CD14-positive monocyte (primary cell): Measurements from ENCODE around the gene ARHGEF10L. TPM values are rescaled to one million over a fixed set of nuclear protein-coding genes. Genes with fewer than 3 reads are reported as not detected.

ENCODE experiments used
- DNase-seq, 3 donors: peaks; one replicate each; pipeline ENCODE4 v3.0.0-alpha.2; 2011 to 2022
- H2AFZ ChIP-seq: 2 replicates; pipeline ENCODE4 v1.6.0; 2012; ENCODE audit warnings: mild to moderate bottlenecking, low read depth, low read length, inconsistent platforms; ENCODE audit not compliant: insufficient read depth, poor library complexity, severe bottlenecking
- H3K27ac ChIP-seq, 2 donors: 1 replicate in 1 of 2; 2 replicates in 1 of 2; pipeline ENCODE4 v1.5.1; 2012 to 2013; ENCODE audit warnings: low read length in 2 of 2, control low read depth in 1 of 2, inconsistent platforms in 1 of 2, low read depth in 1 of 2, mild to moderate bottlenecking in 1 of 2
- H3K27me3 ChIP-seq, 2 donors: one replicate each; pipeline versions ENCODE4 v1.6.0 to v1.6.1; 2011 to 2013; ENCODE audit warnings: low read length in 2 of 2; ENCODE audit not compliant: control insufficient read depth in 2 of 2, insufficient read depth in 2 of 2
- H3K36me3 ChIP-seq, 2 donors: replicated peaks in 1 of 2; 1 replicate in 1 of 2; 2 replicates in 1 of 2; pipeline versions ENCODE4 v1.5.1 to v1.6.1; 2012 to 2013; ENCODE audit warnings: low read length in 2 of 2, control low read depth in 1 of 2, inconsistent platforms in 1 of 2, mild to moderate bottlenecking in 1 of 2; ENCODE audit not compliant: insufficient read depth in 2 of 2, control insufficient read depth in 1 of 2
- H3K4me1 ChIP-seq, 2 donors: 1 replicate in 1 of 2; 2 replicates in 1 of 2; pipeline versions ENCODE4 v1.5.1 to v1.6.1; 2012 to 2013; ENCODE audit warnings: low read length in 2 of 2, control low read depth in 1 of 2, inconsistent platforms in 1 of 2, mild to moderate bottlenecking in 1 of 2, moderate library complexity in 1 of 2; ENCODE audit not compliant: insufficient read depth in 2 of 2, control insufficient read depth in 1 of 2
- H3K4me2 ChIP-seq: replicated peaks from 2 replicates; pipeline ENCODE3; 2012; ENCODE audit warnings: low read length, moderate library complexity, mild to moderate bottlenecking; ENCODE audit not compliant: poor library complexity, severe bottlenecking; ENCODE audit errors: extremely low read depth
- H3K4me3 ChIP-seq, 3 experiments: fragments of 200-600 bp in 1 of 3; sonication (generic) in 1 of 3; replicated peaks in 1 of 3; 1 replicate in 2 of 3; 2 replicates in 1 of 3; pipeline ENCODE4 v1.5.1; 2011 to 2013; ENCODE audit warnings: low read length in 3 of 3, mild to moderate bottlenecking in 3 of 3, control low read depth in 2 of 3, low read depth in 2 of 3, inconsistent platforms in 1 of 3, moderate library complexity in 1 of 3
- H3K79me2 ChIP-seq: 2 replicates; pipeline ENCODE4 v1.6.0; 2012; ENCODE audit warnings: mild to moderate bottlenecking, control low read depth, inconsistent platforms, low read length, moderate library complexity; ENCODE audit not compliant: insufficient read depth
- H3K9ac ChIP-seq: 2 replicates; pipeline ENCODE4 v1.6.0; 2017; ENCODE audit warnings: low read length, mild to moderate bottlenecking; ENCODE audit not compliant: insufficient read depth, poor library complexity, severe bottlenecking
- H3K9me3 ChIP-seq, 2 donors: replicated peaks in 1 of 2; 1 replicate in 1 of 2; 2 replicates in 1 of 2; pipeline versions ENCODE4 v1.5.1 to v1.6.1; 2012 to 2013; ENCODE audit warnings: low read length in 2 of 2, control low read depth in 1 of 2; ENCODE audit not compliant: control insufficient read depth in 1 of 2, insufficient read depth in 1 of 2
- H4K20me1 ChIP-seq: 2 replicates; pipeline ENCODE4 v1.6.0; 2012; ENCODE audit warnings: mild to moderate bottlenecking, low read length, control low read depth, moderate library complexity; ENCODE audit not compliant: insufficient read depth
- H3K27ac Mint-ChIP-seq, 7 donors: one replicate each; pipeline ENCODE4 v1.8.0; 2020; ENCODE audit warnings: mild to moderate bottlenecking in 7 of 7, mixed read lengths in 7 of 7, moderate library complexity in 6 of 7, inconsistent platforms in 2 of 7
- H3K27me3 Mint-ChIP-seq, 3 donors: one replicate each; pipeline ENCODE4 v1.8.0; 2021 to 2022; ENCODE audit warnings: low read depth in 3 of 3, mild to moderate bottlenecking in 3 of 3, mixed read lengths in 3 of 3, moderate library complexity in 3 of 3, inconsistent platforms in 1 of 3
- H3K36me3 Mint-ChIP-seq, 2 donors: one replicate each; pipeline ENCODE4 v1.8.0; 2020; ENCODE audit warnings: mixed read lengths in 2 of 2, inconsistent platforms in 1 of 2, mild to moderate bottlenecking in 1 of 2
- H3K4me1 Mint-ChIP-seq: one replicate; pipeline ENCODE4 v1.8.0; 2020; ENCODE audit warnings: mild to moderate bottlenecking, mixed read lengths
- H3K4me3 Mint-ChIP-seq, 2 donors: one replicate each; pipeline ENCODE4 v1.8.0; 2020; ENCODE audit warnings: mild to moderate bottlenecking in 2 of 2, mixed read lengths in 2 of 2, moderate library complexity in 1 of 2
- H3K9me3 Mint-ChIP-seq, 7 donors: one replicate each; pipeline ENCODE4 v1.8.0; 2020 to 2022; ENCODE audit warnings: mixed read lengths in 7 of 7, mild to moderate bottlenecking in 6 of 7, moderate library complexity in 6 of 7, inconsistent platforms in 2 of 7
- CTCF ChIP-seq: fragments of 200-600 bp; IDR thresholded peaks from one replicate; pipeline ENCODE4 v1.8.0; 2022; ENCODE audit warnings: antibody characterized with exemption, mild to moderate bottlenecking
- WGBS: methylation state at CpG from one replicate; pipeline ENCODE4 v1.1.5; 2013; ENCODE audit warnings: missing lambda C conversion rate; ENCODE audit not compliant: insufficient coverage; 5-methylcytosine and 5-hydroxymethylcytosine counted together
- intact Hi-C, 2 donors: fragments of 100-400 bp; cut with micrococcal nuclease; formaldehyde crosslinking; loops; one replicate each; pipeline versions ENCODE4 v1.15.0 to v1.15.1; 2023
- polyA plus RNA-seq, 3 donors: library from polyadenylated mRNA; depleted of rRNA in 1 of 3; unstranded in 2 of 3; stranded (reverse) in 1 of 3; fragments of 300-500 nt in 2 of 3; fragments of >200 nt in 1 of 3; fragmentation: Illumina TruSeq in 2 of 3; gene quantifications; 1 replicate in 2 of 3; 2 replicates in 1 of 3; pipeline ENCODE4 v1.2.3, GENCODE V29; 2012 to 2021

Gene ARHGEF10L
- polyA plus RNA-seq, 3 donors = 20.7 to 95.7 (median 23.7) TPM

- Mint-ChIP-seq H3K36me3 (no peaks in the 10 kb centered on the region), H3K27me3 (peaks cover 4 to 18% (median 7%) of the 10 kb centered on the region in 3 donors), H3K27ac (no peak overlapping the region), H3K4me1 (no peaks in the 10 kb centered on the region), H3K9me3 (peaks cover 9 to 20% (median 13%) of the 10 kb centered on the region in 7 donors), H3K4me3 (no peak overlapping the region)
- no peak overlapping the region for H3K4me3 ChIP-seq
- no peaks in the 10 kb centered on the region for H3K36me3 ChIP-seq
- intact Hi-C loops = no loop called here
- H3K4me2 ChIP-seq = no peak overlapping the region
- H3K27me3 ChIP-seq = no peaks in the 10 kb centered on the region
- WGBS = 89% methylated on average over 3 of the region's 7 CpGs
- TF ChIP-seq CTCF = no peak
- no peaks in the 10 kb centered on the region for H3K79me2 ChIP-seq
- H3K9me3 ChIP-seq = peaks cover 9 to 20% of the 10 kb centered on the region in 2 donors
- no peaks in the 10 kb centered on the region for H3K4me1 ChIP-seq
- DNase-seq = no peak
- H3K9ac ChIP-seq = no peak overlapping the region
- no peak overlapping the region for H2AFZ ChIP-seq
- H3K27ac ChIP-seq = no peak overlapping the region
- no peaks in the 10 kb centered on the region for H4K20me1 ChIP-seq
Measured at GRCh38 chr1:17725811-17726582, 186.5 kb downstream of the ARHGEF10L start.

- Histone ChIP-seq H2AFZ (no peak overlapping the region), H3K27ac (no peak overlapping the region), H3K79me2 (no peaks in the 10 kb centered on the region), H3K4me1 (no peaks in the 10 kb centered on the region), H3K4me2 (no peak overlapping the region), H3K27me3 (no peaks in the 10 kb centered on the region), H3K9ac (no peak overlapping the region), H4K20me1 (no peaks in the 10 kb centered on the region), H3K36me3 (no peaks in the 10 kb centered on the region), H3K4me3 (no peak overlapping the region), H3K9me3 (peaks cover 9 to 20% of the 10 kb centered on the region in 2 donors)
- no peak overlapping the region for H3K27ac Mint-ChIP-seq
- H3K36me3 Mint-ChIP-seq = no peaks in the 10 kb centered on the region
- H3K9me3 Mint-ChIP-seq = peaks cover 9 to 19% (median 13%) of the 10 kb centered on the region in 7 donors
- no peak for TF ChIP-seq CTCF
- 81% methylated on average over 5 of the region's 6 CpGs for WGBS
- H3K4me3 Mint-ChIP-seq = no peak overlapping the region
- DNase-seq = no peak
- intact Hi-C loops = no loop called here
- H3K4me1 Mint-ChIP-seq = no peaks in the 10 kb centered on the region
- peaks cover 4 to 11% (median 5%) of the 10 kb centered on the region in 3 donors for H3K27me3 Mint-ChIP-seq
Measured at GRCh38 chr1:17728123-17728712, 188.7 kb downstream of the ARHGEF10L start.
